CD4-positive, alpha-beta T cell treated with Interleukin-2 at 100 ng/mL for 4 hours (primary cell): ENCODE results near the gene ACADS.

Experiments used
- DNase-seq: peaks from one replicate; pipeline ENCODE4 v3.0.0-alpha.2; 2020; ENCODE audit warnings: low spot score

ACADS gene, protein sequence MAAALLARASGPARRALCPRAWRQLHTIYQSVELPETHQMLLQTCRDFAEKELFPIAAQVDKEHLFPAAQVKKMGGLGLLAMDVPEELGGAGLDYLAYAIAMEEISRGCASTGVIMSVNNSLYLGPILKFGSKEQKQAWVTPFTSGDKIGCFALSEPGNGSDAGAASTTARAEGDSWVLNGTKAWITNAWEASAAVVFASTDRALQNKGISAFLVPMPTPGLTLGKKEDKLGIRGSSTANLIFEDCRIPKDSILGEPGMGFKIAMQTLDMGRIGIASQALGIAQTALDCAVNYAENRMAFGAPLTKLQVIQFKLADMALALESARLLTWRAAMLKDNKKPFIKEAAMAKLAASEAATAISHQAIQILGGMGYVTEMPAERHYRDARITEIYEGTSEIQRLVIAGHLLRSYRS

DNA sequence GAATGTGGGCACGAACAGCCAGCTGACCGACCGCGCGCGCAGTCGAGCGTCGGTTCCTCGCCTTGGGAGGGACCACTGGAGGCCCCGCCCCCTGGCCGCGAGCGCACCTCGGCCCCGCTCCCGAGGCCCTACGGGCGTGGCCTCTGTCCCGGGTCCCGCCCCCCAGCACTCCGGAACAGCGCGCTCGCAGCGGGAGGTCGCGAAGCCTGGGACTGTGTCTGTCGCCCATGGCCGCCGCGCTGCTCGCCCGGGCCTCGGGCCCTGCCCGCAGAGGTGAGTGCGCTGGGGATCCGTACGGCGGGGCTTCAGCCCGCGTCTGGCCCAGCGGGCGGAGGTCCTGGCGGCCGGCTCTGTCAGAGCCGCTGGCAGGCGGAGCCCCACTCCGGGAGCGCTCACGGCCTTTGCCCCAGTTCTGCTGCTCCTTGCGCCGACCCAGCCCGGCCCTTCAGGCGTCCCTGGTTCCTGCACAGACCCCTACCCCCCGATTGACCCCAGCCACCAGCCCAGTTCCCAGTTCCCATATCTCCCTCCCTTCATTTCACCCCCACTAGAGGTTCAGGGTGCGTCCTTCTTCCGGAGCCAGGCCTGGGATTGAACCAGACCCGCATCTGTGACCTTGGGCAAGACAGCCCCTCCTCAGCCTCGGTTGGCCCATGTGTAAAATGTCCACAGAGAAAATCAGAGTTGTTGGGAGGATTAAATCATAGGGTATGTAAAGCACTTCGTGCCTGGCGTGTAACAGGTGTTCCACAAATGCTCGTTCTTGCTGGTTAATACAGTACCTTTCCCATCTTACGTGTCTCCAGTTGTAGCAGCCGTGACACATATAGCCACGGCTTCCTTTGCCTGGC lies at the start of gene ACADS:
ACADS (plus strand) TSS at position 168 of the 851 bp plus-strand sequence; CDS start at position 228, 60 bp downstream.
- DNase-seq, result peak; percentile 86

DNA sequence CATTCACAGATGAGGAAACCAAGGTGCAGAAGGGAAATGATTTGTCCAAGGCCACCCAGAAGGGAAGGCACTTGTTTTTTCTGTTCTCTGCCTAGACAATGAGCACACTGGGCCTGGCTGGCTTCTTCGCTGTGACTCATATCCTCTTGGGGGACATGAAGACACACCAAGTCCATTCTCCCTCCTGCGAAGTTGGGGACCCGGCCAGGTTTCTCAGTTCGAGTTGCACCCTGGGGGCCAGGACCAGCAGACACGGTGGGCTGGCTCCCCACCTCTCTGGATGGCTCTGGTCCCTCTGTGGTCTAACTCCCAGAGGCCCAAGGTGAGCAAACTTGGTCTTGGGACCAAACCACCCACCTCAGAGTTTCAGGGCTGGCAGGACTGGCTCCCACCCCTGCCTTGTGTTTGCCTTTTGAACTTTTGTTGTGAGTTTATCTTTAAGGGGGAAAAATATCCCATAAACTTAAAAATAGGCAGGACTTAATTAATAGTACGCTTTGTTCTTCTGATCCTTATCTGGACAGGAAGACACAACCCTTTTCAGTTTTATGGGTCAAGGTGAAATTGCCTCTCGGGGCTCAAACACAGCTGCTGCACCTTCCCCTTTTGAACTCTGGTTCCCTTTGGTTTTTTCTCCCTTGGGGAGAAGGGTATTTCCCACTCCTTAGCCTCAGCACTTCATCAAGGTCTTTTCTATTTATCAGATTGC lies 47.7 kb upstream of the ACADS start:
- peak; percentile 14 for DNase-seq

DNA sequence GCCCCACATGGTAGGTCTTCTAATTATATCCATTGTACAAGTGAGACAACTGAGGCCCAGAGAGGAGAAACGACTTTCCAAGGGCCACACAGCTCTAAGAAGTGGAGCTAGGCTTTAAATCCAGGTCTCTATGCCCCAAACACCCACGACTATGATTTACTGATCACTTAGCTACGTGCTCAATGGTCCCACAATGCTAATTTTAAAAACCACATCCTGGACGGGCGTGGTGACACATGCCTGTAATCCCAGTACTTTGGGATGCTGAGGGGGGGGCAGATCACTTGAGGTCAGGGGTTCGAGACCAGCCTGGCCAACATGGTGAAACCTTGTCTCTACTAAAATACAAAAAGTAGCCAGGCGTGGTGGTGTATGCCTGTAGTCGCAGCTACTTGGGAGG lies 47.1 kb upstream of the ACADS start:
- no peak for DNase-seq

DNA sequence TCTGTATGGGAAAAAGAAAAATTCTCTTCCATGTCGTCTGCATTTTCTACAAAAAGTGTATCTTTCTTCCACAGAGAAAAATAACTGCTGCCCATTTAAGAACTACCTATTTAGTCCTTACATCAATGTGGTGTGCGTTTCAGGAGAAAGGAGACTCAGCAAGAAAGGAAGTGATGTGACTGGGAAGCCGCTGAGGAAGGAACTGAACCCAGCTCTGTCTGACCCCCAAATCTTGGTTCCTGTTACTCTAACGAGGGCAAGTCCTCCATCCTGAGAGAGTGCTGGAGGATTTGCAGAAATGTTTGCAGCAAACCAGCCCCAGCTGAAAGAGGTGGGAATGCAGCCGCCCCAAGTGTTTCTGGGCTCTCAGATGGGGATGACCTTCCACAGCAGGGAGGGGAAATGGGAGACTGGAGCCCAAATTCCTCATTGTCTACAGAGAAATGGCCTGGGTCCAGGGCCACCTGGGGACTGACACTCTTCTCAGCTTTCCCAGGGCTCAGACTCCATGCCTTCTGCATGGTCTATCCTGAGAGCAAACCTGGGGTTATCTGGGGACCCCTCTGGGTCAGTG lies 45.4 kb upstream of the ACADS start:
- DNase-seq, result no peak

DNA sequence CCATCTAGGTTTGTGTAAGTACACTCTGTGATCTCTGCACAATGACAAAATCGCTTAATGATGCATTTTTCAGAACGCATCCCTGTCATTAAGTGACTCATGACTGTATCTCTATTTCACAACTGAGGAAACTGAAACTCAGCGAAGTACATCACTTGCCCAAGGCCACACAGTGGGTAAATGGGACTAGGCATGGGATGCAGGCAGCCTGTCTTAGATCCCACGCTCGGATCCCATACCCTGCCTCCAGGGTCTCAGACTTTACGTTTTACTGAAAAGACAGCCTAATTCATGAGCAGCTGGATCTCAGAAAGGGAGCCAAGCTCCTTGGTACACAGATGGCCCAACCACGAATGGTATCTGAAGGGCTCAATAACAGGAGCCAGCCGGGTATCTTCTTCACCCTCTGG lies 41.1 kb upstream of the ACADS start:
- DNase-seq, result no peak

DNA sequence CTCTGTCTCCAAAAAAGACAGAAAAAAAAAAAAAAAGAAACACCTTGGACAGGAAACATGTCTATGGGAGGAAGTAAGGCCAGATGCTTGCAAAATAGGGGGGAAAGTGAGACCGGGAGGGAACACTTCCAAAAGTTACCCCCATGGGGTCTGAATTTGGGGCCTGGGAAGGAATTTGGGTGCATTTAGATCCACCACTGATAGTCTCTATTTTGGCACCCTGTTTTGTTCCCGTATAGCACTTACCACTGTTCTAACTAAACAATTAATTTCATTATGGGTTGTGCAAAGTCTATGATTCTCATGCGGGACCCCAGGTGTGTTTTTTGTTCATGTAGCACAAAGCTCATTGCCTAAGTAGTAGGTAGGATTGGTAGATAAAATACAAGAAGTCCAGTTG lies 40.1 kb upstream of the ACADS start:
- DNase-seq, result no peak

DNA sequence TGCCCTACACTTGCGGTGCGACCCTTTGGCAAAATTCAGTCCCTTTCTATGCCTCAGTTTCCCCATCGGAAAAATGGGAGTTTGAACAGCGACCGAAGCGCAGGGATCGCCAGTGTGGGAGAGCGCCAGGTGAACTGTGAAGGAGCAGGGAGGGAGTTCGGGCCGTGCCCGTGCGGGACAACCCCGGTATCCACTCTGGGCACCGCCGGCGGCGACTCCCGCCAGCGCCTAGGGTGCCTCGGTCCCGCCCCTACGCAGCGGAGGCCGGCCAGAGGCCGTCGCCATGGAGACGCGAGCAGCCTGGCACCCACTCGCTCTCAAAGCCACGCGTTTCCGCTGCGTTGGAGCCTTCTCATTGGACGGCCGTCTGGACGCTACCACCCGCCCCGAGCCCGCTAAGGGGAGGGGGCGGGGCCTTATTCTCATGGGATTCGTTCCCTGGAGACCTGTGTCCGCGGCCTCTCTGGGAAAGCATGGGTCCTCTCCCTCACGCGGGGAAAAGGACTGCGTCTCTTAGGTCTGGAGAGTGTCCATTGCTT lies 39.4 kb upstream of the ACADS start:
- peak; percentile 97 for DNase-seq

DNA sequence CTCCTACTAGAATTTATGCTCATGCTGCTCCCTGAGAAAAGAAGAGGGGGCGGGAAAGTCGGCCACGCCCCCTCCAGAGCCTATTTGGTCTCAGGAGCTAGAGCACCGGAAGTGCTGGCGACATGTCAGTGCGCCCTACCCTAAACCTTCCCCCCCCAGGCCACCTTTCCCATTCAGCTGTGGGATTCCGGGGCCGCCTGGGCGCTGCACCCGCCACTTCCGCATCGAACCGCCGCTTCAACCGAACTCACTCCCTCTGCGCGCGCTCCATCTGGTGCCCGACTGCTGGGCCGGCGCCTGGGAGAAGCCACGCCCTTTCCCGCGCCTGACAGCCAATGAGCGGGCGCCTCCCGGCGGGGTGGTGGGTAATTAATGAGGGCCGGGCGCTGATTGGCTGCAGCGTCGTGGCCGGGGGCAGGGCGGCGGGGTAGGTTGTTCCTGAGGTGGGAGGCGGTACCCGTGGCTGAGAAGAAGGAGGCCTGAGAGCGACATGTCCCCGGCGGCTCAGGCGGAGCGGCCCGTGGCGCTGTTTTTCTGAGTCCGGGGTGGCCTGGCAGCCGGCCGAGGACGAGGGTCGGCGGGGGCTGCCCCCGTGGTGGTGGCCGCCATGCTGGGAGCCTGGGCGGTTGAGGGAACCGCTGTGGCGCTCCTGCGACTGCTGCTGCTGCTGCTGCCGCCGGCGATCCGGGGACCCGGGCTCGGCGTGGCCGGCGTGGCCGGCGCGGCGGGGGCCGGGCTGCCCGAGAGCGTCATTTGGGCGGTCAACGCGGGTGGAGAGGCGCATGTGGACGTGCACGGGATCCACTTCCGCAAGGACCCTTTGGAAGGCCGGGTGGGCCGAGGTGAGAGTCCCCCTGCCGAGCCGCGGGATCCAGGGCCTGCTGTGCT lies 38.7 kb upstream of the ACADS start, which contains the start of gene MLEC:
MLEC (plus strand) TSS at position 460 of the 888 bp plus-strand sequence; CDS start at position 608, 148 bp downstream.
- DNase-seq, result peak; percentile 99

DNA sequence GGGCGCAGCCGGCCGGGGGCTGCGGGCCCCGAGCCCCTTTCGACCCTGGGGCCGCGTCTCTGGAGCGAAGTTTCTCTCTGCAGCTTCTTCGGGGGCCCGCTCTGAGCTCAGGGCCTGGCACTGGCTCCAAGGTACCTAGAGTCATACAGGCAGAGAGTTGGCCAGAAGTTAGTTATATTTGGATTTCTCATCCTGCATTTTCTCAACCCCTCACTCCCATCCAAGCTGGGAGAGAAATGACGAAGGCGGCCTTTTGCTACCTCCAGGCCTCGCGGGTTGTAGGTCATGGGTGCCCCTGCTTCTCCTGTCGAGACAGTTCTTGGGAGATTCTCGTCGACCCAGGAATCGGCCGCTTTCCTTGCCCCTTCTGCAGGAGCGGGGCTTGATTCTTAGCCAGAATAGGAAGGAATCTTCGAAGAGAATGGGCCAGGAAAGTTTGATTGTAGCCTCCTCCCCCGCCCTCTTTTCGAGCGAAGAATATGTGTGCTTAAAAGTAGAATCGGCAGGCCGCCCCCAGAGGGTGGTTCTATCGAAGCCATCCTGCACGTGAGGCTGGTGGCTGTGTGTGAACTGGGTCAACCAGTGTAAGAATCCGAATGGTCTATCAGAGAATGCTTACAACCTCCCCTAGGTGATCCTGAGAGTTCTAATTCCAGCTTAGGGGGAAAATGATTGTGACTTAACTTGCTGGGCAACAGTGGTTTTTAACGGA lies 37.9 kb upstream of the ACADS start:
- DNase-seq, result peak; percentile 17

DNA sequence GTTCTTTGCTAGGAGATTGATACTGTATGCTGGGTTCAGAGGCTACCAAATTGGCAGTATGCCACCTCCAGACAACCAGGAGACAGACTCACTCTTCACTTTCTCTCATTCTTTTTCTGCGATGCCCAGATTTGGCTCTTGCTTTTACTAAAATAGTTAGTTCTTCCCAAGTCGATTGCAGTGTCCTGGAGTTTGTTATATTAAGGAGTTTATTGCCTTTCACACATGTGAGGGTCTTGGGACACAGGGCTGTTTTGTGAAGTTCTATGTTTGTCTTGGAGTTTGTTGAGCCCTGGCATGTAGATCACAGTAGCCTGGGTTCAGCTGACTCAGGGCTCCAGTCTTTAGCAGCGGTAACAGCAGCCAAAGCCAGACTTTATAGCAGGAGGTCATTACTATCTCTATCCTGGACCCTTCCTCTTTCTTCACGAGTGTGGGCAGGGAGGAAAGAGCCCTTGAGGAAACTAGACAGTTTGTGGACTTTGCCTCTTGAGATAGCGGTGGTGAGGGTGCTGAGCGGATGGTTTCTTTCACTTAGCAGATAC lies 37.0 kb upstream of the ACADS start:
- no peak for DNase-seq

DNA sequence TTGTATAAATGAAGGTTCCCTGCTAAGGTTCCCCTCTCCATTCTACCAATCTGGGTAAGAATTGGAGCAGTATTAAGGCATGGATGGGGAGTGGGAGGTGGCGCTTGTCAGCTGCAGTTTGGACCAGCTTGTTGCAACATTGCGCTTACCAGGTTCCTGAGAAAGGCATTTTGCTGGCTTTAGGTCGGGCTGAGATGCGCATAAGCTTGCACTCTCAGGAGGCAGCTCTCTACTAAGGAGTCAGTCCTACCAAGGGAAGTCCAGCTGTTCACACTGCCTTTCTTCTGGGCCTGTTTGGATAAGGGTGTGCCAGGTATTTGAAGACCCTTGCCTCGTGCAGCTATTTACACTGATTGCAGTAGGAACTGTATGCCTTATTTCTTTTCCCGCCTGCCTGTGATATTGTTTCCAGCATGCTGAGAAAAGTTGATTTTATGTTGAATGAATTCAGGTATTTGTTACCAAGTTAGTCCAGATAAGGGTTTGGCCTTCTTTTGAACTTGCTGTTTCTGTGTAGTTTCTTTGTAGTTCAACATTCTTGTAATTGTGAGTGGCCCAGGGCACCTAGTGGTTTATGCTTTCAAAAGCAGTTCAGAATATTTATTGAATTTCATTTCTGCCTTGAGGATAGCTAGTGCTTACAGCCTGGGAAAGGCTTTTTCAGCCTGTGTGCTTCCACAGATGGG lies 36.1 kb upstream of the ACADS start:
- DNase-seq, result no peak

DNA sequence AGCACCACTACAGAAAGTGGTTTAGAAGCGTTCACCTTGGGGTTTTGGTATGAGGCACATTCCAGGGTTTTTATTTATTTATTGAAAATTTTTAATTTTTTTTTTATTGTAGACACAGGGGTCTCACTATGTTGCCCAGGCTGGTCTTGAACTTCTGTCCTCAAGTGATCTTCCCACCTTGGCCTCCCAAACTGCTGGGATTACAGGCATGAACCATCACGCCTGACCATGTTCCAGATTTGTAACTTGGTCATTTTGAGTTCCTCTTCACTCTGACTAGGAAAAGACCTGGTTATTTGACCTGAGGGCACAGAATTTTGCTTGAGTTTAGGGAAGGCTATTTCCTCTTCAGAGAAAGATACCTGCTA lies 35.6 kb upstream of the ACADS start:
- DNase-seq, result no peak

DNA sequence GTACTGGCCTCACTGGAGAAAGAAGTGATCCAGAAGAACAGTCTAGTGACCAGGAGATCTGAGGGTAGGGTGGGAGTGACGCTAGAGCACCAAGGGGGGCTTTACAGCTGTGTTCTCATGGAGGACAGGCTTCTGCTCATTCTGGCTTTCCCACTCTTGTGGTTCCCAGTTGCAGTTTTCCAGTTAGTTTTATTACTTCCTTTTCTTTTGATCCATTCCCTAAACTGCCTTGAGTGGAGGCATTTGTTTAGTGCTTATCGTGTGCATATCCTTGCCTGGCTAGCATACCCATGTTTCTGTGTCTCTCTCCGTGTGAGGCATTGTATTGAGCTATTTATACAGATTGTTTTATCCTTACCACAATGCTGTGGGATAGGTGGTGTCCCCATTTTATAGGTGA lies 34.6 kb upstream of the ACADS start:
- no peak for DNase-seq

DNA sequence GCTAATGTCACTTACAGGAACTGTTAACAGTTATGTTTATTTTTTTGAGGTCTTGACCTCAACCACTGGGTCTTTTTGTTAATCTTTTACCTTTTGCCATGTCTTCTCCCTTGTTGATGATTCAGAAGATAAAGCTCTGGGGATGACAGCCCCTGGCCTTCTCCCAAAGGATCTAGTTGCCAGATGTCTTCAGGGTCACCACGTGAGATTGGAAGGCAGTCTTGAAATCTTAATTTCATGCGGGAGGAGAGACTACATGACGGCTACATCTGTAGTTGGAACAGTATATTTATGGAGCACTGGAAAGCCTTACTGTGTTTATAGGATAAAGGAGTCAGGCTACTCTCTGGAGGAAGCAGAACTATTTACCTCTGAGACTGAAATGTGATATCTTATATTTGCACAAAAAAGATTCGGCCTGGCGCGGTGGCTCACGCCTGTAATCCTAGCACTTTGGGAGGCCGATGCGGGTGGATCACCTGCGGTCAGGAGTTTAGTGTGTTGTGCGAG lies 33.0 kb upstream of the ACADS start:
- no peak for DNase-seq

DNA sequence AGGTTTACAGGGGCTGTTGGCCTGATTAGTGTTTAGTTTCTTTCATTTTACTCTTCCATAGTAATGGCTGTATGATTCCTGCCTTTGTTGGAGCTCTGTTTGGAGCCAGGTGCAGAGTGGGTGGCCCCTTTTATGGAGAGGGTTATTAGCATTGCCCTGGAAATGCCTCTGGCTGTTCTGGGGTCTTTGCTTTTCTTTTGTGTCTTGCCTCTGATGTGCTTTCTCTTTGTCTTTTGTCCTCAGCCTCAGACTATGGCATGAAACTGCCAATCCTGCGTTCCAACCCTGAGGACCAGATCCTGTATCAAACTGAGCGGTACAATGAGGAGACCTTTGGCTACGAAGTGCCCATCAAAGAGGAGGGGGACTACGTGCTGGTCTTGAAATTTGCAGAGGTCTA lies 31.8 kb upstream of the ACADS start:
- DNase-seq, result no peak

DNA sequence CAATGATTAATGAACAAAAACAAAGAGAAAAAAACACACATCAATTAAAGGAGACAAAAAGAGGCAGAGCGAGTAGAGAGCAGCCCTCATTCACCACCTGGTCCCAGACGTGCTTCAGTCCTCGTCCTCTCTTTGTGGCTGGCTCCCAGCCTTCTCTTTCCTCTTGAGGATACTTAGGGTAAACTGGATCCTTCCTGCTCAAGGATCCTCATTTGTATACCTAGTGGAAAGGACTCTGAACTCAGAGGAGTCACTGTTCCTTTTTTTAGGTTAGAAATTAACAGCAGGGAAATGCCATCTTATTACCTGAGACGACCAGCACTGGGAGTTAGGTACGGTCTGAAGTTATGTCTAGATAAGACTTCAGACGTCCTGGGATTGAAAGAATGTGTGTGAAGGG lies 29.0 kb upstream of the ACADS start:
- DNase-seq, result no peak

DNA sequence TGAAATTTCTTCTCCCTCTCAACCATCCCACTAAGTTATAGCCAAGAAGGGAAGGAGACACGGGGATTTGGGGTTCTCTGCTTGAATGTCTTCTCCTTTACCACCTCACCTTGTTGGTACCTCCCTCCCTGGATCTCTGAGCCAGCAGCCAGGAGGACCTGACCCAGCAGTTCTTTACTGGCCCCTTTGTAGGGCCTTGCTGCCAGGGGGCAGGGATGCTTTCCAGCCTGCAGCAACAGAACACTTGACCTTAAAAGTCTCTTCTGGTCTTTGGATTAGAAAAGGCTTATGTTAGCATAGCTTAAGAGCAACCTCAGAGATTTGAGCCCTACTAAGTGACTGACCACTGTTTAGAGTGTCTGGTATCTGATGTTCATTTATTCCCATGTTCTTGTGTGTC lies 28.3 kb upstream of the ACADS start:
- no peak for DNase-seq

DNA sequence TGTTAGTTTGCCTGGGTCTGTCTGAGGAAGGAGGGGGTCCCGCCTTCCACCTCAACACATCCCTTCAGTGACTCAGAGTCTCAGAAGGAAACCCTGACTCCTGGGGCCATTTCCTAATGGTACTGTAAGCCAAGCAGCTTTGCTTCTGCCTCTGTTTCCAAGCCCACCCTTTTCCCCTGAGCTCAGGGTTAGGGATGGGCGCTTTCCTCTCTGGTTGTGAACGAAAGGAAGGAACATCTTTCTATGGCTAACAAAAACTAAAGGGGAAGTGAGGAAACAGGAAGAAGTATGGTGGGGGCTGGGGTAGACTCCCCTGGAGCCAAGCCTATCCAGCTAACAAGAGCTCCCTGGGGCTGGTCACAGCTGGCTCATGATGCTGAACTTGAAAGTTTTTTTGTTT lies 27.0 kb upstream of the ACADS start:
- no peak for DNase-seq

DNA sequence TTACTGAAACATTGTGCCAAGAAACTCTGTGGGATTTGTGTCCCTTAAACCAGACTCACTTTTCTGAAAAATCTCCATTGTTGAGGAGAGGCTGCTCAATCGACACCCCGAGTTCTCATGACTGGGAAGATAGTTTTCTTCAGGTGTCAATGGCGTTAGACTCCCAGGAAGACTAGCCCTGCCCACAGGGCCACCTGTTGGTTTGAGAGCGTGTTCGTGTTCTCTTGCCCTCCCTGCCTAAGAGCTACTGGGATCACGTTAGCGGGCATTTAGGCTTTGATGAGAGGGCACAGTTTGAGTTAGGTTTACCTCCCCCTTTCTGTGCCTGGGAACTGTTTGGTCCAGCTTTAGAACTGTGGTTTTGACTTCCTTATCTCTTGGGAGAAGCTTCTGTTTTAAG lies 26.1 kb upstream of the ACADS start:
- DNase-seq, result no peak
